Neural cell (in vitro differentiated cells): ENCODE measurements around the gene C10orf143.

Source experiments
- EP300 ChIP-seq: fragments of 450-650 bp; conservative IDR thresholded peaks from 2 replicates; pipeline ENCODE4 v1.6.1; 2014; ENCODE audit warnings: antibody characterized with exemption, mild to moderate bottlenecking, moderate library complexity; ENCODE audit not compliant: poor library complexity, severe bottlenecking
- MXI1 ChIP-seq: fragments of 450-650 bp; conservative IDR thresholded peaks from 2 replicates; pipeline ENCODE4 v1.6.1; 2014; ENCODE audit warnings: antibody characterized with exemption, mild to moderate bottlenecking; ENCODE audit not compliant: poor library complexity, severe bottlenecking
- POLR2AphosphoS5 ChIP-seq: IDR thresholded peaks from 2 replicates; pipeline ENCODE4 v1.6.1; 2012
- SMC3 ChIP-seq: fragments of 450-650 bp; conservative IDR thresholded peaks from 2 replicates; pipeline ENCODE4 v1.6.1; 2014; ENCODE audit warnings: antibody characterized with exemption, mild to moderate bottlenecking, moderate library complexity; ENCODE audit not compliant: poor library complexity
- TAF1 ChIP-seq: IDR thresholded peaks from 2 replicates; pipeline ENCODE4 v1.6.1; 2012; ENCODE audit warnings: low read depth
- TF ChIP-seq, protein P1 (sequence below): fragments of 450-650 bp; IDR thresholded peaks from 2 replicates; pipeline ENCODE4 v1.5.1; 2014; ENCODE audit warnings: antibody characterized with exemption, mild to moderate bottlenecking, moderate library complexity; ENCODE audit not compliant: poor library complexity, severe bottlenecking

DNA sequence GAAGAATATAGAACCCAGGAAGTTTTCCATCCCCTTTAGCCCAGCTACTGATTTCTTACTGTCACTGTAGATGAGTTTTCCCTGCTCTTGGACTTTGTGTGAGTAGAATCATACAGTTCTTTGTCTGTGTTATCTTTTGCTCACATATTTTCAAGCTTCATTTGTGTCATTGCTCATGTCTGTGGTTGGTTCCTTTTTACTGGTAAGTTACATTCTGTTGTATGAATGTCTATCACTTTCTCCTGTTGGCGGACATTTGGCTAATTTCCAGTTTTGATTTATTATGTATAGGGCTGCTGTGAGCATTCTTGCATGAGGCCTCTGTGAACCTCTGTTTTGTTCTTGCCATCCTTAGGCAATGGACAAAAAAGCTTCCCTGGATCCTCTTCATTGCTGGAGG lies 30.8 kb upstream of the C10orf143 start:
- TF ChIP-seq SMC3 (no peak), POLR2AphosphoS5 (no peak), TAF1 (no peak), EP300 (no peak), MXI1 (no peak)
- TF ChIP-seq, protein P1, sequence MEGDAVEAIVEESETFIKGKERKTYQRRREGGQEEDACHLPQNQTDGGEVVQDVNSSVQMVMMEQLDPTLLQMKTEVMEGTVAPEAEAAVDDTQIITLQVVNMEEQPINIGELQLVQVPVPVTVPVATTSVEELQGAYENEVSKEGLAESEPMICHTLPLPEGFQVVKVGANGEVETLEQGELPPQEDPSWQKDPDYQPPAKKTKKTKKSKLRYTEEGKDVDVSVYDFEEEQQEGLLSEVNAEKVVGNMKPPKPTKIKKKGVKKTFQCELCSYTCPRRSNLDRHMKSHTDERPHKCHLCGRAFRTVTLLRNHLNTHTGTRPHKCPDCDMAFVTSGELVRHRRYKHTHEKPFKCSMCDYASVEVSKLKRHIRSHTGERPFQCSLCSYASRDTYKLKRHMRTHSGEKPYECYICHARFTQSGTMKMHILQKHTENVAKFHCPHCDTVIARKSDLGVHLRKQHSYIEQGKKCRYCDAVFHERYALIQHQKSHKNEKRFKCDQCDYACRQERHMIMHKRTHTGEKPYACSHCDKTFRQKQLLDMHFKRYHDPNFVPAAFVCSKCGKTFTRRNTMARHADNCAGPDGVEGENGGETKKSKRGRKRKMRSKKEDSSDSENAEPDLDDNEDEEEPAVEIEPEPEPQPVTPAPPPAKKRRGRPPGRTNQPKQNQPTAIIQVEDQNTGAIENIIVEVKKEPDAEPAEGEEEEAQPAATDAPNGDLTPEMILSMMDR = no peak
